Neural cell (in vitro differentiated cells): Measurements from ENCODE around the gene USP27X.
A peak's percentile ranks its signal among the peaks of the same experiment; 100 is the strongest.

Source experiments
- EP300 ChIP-seq: fragments of 450-650 bp; conservative IDR thresholded peaks from 2 replicates; pipeline ENCODE4 v1.6.1; 2014; ENCODE audit warnings: antibody characterized with exemption, mild to moderate bottlenecking, moderate library complexity; ENCODE audit not compliant: poor library complexity, severe bottlenecking
- EZH2 ChIP-seq: fragments of 200-600, 300-800 bp; shearing (Covaris generic), sonication (generic); IDR thresholded peaks from 2 replicates; pipeline ENCODE4 v1.6.1; 2014; ENCODE audit warnings: antibody characterized with exemption, low read length, borderline replicate concordance, mild to moderate bottlenecking; ENCODE audit not compliant: insufficient read depth, poor library complexity, severe bottlenecking
- MXI1 ChIP-seq: fragments of 450-650 bp; conservative IDR thresholded peaks from 2 replicates; pipeline ENCODE4 v1.6.1; 2014; ENCODE audit warnings: antibody characterized with exemption, mild to moderate bottlenecking; ENCODE audit not compliant: poor library complexity, severe bottlenecking
- POLR2AphosphoS5 ChIP-seq: IDR thresholded peaks from 2 replicates; pipeline ENCODE4 v1.6.1; 2012
- RAD21 ChIP-seq: fragments of 450-650 bp; conservative IDR thresholded peaks from 2 replicates; pipeline ENCODE4 v1.6.1; 2014; ENCODE audit warnings: antibody characterized with exemption, mild to moderate bottlenecking, moderate library complexity
- TF ChIP-seq, protein P1 (sequence below): fragments of 450-650 bp; IDR thresholded peaks from 2 replicates; pipeline ENCODE4 v1.5.1; 2014; ENCODE audit warnings: antibody characterized with exemption, mild to moderate bottlenecking, moderate library complexity; ENCODE audit not compliant: poor library complexity, severe bottlenecking

DNA sequence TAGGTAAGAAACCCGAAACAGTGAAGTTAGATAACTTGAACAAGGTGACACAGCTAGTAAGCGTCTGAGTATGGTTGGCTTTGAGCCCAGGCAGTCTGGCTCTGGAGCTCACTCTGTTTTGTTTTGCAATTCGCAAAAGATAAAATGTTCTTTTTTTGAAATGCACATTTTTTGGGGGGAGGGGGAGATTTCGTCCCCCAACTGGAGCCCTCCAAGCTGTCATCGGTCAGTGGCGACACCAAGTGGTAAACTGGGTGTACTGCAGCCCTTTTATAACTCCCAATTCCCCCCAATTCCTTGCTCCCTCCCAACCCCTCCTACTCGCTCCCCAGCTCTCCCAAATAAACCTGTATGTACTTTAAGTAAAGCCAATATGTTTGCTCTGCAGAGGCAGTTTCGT lies 40.3 kb downstream of the USP27X start:
- TF ChIP-seq, protein P1, sequence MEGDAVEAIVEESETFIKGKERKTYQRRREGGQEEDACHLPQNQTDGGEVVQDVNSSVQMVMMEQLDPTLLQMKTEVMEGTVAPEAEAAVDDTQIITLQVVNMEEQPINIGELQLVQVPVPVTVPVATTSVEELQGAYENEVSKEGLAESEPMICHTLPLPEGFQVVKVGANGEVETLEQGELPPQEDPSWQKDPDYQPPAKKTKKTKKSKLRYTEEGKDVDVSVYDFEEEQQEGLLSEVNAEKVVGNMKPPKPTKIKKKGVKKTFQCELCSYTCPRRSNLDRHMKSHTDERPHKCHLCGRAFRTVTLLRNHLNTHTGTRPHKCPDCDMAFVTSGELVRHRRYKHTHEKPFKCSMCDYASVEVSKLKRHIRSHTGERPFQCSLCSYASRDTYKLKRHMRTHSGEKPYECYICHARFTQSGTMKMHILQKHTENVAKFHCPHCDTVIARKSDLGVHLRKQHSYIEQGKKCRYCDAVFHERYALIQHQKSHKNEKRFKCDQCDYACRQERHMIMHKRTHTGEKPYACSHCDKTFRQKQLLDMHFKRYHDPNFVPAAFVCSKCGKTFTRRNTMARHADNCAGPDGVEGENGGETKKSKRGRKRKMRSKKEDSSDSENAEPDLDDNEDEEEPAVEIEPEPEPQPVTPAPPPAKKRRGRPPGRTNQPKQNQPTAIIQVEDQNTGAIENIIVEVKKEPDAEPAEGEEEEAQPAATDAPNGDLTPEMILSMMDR = peak; percentile 76
- no peak for TF ChIP-seq EP300
- TF ChIP-seq EZH2 = no peak
- TF ChIP-seq RAD21 = peak; percentile 75
- TF ChIP-seq POLR2AphosphoS5 = no peak
- no peak for TF ChIP-seq MXI1
